GM21576 (cell line): ENCODE results near the gene PSD4.
A peak's percentile ranks its signal among the peaks of the same experiment; 100 is the strongest.

Experiments
- ATAC-seq: cut with Tn5 transposase; IDR thresholded peaks from one replicate; pipeline ENCODE4 v1.9.1; 2021; ENCODE audit warnings: mild to moderate bottlenecking, moderate library complexity; ENCODE audit not compliant: unreplicated experiment

Gene PSD4

DNA sequence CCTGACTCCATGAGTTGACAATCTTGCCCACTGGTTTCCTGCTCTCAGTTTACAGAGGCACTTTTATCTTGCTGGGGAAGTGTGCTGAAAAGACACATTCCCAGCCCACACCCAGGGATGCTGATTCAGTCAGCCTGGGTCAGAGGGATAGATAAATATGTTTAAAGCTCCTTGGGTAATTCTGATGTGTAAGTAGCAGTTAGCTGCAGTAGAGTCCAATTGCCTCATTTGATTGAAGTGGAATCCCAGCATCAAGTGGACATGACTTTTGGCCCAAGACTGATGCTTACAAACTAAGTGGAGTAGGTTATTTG is 29.4 kb downstream of the PSD4 start:
- no peak for ATAC-seq

DNA sequence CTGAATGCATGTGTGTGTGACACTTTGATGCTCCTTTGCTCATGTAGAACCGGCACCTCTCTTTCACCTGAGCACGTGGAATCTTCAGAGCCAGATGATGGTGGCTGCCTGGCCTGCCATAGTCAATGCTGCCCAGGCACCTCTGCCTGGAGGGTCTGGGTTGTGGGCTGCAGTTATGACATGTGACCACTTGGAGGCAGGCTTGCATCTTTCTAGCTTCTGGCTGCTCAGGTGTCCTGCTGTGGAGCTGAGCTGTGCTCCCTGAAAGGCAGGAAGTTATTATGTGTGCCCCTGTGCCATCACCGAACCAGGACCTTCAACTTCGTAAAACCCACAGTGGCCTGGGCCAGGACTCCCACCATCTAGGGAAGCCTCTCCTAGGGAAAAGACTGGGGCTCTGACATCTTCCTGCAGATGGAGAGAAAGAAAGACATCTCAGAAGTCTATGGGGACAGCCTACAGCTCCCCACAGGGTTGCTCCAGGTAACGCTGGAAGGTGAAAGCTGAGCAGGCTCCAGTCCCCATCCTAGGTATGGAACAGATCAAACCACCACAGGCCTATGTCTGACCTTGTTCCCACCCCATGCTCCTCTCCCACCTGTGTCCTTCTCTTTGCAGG is 30.2 kb downstream of the PSD4 start:
- ATAC-seq = peak; percentile 66

DNA sequence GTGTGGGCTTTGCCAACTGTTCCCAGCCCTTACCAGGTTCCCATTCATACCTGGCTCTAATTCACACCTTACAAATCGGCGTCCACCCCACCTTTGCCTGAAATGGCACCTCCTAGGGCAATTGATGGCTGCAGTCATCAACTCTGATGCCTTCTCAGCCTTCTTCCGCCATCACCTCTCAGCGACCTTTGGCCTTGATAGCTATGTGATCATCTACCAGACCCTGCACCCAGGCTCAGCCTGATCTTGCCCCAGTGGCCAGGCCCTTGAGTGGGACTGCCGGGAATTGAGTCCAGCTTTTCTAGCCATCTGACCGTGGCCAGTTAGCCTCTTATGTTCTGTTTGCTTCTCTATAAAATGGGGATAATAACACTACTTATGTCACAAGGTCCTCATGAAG is 32.5 kb downstream of the PSD4 start:
- ATAC-seq = no peak

DNA sequence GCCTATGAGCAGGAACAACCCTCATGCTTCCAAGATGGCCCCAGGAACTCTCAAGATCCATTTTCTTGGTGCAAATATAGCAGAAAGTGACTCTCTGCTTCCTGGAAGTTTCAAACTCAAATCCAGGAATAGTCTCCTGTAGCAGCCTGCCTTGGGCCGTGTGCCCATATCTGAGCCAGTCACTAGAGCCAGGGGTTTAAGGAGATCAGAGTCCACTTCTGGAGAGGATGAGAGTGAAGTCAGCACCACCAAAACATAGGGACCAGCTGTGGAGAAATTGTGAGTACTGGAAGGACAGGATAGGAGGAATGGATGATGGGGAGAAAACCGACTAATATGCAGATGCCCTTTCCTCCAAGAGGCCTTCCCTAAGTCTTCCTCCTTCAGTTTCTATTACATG is 33.2 kb downstream of the PSD4 start:
- no peak for ATAC-seq

DNA sequence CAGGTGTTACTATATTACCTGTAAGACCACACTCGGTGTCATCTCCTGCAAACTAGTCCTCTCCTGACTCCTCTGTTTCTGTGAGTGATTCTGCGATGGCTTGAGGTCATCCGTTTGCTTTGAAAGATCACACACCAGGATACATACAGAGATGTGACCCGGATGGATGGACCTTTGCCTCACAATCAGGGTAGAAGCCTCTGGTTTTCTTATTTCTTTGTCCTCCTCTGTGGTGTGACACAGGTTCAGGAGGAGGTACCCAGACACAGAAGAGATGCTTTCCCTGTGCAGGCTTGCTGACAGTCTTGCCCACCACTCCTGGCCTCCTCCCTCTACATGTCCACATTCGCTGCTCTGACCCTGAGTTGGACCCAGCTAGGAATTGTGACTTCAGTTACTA is 34.6 kb downstream of the PSD4 start:
- ATAC-seq = no peak

DNA sequence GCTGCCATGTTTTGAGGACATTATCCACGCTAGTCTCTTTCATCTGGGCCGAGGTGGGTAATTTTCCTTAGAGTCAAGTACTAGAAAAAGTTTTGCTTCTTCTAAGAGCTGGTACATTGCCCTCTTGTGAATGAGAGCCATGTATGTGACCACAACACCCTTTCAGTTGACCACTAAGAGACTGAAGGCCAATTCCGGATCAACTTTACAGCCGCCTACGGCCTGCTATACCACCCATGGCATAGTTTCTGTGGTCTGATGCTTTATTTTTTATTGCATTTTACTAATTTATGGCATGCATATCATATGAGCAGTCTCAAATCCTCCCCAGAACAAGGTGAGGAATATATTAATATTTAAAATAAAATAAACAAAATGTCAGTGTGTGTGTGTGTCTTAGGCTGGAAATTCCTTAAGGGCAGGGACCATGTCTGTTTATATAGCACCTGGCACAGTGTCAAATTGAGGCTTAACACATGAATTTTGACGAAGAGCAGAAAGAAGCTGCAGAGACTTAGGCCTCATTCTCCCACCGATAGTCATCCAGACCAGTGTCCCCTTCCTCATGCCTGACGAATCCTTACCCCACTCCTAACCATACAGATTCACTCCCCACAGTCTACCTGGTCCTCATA is 35.4 kb downstream of the PSD4 start:
- ATAC-seq = no peak

DNA sequence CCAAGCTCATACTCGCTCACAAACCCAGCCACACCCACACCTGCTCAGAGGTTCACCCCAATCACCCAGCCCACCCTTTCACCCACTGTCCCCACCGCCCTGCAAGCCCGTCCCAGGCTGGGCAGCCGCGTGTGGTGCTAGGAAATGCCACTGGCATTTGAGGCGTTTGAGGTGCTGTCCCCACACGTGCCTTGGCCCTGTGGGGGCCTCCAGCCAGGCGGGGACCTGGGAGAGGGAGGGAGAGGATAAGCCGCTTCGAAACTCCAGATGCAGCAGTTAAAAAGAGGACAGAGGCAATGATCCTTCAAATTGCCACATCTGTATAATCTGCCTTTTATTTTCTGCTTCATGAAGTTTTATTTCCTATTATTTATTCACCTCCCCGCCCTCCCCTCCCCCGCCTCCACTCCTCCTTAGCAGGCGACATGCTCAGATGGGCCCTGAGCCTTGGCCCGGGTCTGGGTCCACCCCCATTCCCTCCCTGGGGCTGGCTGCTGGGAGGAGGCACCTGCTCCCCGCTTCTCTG is 35.9 kb downstream of the PSD4 start:
- ATAC-seq = no peak

DNA sequence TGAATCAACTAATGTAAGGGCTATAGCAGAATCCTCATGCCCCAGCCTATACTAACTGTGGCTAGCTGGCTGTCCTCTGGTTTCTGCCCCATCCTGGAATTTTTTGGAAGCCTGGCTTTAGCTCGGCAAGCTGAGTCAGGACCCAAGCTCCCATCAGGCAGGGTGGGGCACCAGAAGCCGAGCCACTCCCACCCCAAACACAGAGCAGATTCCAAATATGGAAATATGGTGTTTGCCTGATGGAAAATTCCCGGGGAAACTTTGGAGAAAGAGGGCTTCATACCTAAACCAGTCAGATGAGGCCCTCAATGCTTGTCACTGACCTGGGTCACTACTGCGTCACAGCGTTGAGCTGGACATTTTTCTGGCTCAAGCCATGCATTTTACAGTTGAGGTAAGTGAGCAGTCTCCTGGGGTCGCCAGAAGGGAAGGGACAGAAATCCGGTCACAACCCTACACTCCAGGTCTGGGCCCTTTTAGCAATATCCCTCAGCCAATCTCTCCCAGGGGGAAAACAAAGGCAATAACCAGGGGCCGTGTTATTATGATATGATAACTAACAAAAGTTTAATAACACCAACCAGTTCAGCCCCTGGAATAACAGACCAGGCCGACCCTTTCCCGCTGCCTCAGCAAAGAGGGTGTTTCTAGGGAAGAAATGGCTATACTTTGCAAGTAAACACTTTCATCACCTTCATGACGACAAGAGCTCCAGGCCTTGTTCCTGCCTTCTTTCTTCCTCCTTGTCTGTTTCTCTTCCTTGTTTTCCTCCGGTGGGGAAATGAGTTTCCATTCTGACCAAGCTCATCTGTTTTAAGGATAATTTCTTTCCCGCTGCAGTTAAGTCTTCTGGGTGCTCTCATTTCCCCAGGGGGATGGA is 37.7 kb downstream of the PSD4 start:
- no peak for ATAC-seq

DNA sequence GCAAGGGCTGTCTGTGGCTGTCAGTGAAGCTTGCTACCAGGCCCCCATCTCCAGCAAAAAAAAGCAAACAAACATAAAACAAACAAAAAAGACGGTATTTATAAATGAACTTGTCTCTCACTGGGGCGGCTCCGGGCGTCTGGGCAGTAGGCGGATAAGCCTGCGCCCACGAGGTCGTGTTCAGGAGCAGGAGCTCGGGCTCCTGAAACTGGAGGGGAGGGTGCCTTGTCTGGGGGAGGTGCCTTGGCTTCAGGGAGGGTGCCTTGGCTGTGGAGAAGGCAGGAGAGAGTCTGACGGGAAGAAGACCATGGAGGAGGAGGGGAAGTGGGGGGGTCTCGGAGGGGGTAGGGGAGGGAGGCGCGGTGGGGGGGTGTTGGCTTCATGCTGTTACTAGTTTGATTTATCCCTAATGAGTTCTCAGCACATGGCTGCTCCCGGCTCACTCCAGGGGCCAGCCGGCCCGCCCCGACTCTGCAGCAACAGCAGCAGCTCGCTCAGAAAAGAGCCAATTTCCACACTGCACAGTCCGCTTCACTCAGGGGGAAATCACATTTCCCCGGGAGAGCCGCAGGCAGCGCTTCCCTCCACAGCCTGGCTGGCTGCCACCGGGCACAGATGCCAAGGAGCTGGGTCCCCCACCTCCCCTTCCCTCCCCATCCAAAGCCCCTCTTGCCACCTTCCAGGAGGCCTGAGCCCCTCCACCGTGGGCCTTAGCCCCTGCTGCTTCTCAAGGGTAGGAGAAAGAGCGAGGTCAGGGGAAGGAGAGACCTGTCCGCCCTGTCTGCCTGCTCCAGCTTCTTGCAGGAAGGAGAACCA is 38.7 kb downstream of the PSD4 start:
- no peak for ATAC-seq

DNA sequence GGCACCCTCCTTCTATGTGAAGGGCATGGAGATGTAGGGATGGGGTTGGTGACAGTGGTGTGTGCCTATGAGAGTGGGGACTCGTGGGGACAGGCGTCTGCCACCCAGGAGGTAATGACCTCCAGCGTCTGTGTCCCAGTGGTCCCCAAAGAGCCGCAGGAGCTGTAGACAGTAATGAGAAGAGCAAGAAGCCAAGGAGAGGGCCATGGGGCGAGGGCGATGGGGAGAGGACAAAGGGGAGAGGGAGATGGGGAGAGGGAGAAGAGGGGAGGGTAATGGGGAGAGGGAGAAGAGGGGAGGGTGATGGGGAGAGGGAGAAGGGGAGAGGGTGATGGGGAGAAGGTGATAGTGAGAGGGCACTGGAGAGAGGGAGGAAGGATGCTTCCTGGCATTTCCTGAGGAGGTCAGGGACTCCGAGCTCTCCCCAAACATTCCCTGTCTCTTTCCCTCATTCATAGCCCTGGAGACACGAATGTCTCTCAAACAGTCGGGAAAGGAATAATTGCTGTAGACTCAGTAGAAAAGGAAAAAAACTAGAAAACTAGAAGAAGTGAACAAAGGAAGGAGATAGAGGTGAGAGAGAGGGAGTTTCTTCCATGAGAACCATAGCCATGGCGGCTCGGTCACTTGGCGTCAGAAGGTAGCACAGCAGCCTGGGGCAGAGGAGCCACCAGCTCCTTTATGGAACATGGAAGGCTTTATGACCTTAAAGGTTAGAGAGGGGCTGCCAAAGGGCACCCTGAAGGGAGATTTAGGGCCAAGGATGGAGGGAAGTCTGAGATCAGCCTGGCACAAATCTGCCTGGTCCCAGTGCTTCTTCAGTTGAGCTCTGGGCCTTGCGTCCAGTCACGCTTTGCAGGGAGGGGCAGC is 39.5 kb downstream of the PSD4 start:
- no peak for ATAC-seq

DNA sequence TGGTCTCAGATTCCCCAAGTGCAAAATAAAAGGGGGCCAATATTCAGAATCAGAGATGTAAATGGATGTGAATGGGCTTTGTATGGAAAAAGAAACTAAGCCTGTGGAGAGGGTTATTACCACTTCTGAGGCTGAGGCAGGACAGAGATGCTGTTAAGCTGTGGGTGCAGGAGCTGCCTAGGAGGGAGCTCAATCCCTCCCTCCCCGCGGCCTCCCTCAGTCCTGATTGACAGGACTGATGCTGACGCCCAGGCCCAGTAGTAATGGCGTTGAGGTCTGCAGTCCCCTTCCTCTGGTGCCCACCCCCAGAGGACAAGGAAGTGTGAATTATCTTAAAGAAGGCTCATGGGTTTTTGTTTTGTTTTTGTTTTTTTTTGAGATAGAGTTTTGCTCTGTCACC is 40.4 kb downstream of the PSD4 start:
- ATAC-seq = no peak

DNA sequence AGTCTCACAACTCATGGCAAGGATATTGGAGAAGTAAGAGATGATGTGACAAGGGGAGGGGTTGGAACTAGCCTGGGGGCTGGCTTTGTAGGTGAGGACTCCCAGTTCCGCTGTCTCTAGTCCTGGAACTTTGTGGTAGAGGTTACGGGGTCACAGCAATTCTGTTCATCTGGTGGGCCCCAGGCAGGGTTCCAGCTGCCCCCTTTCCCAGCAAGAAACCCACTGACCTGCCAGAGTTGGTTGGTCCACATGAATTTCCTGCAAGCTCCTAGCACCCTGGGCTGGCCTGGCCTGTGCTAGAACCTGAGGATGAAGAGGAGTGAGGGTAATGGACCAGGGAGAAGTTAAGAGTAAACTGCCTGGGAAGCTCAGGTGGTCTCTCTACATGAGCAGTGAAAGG is 41.3 kb downstream of the PSD4 start:
- no peak for ATAC-seq

DNA sequence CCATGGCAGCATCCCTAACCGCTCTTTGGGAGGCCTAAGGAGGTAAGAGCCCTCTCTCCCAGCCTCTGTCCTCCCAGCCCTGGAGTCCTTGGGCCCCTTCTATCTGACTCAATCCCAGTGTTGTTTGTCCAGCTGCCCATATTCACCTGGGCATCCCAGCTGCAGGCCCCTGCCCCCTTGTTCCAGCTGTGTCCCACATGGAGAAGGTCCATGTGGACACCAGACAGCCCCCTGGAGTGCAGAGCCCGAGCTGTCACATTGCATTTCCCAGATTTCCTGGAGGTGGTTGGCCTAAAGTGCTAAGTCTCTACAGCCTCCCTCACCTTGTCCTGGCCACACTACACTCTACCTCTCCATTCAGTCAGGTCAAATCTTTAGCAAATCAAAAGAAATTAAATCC is 42.5 kb downstream of the PSD4 start:
- ATAC-seq = no peak

DNA sequence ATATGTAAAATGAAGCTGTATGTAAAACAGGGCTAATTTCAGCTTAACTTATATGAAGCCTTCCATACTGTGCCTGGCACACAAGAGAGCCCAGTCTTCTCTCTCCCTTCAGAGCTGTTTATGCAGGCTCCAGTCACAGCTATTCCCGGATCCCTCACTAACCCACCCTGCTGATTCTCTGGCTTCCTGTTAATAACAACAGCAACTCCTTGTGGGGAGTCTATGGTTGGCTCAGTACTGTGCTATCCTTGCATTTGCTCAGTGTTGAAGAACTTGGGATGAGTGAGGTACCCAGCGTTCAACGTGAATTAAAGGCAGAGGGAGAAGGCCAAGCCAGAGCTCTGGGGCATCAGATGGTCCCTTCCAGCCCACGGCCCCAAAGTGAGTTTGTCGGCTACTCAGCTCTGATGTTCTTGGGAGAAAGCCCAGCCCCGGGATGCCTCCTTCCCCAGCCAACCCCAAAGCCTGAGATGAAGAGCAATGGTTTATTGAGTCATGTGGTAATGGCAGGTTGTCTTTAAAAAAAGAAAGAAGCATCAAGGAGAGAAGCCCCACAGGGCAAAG is 43.2 kb downstream of the PSD4 start:
- ATAC-seq = no peak

DNA sequence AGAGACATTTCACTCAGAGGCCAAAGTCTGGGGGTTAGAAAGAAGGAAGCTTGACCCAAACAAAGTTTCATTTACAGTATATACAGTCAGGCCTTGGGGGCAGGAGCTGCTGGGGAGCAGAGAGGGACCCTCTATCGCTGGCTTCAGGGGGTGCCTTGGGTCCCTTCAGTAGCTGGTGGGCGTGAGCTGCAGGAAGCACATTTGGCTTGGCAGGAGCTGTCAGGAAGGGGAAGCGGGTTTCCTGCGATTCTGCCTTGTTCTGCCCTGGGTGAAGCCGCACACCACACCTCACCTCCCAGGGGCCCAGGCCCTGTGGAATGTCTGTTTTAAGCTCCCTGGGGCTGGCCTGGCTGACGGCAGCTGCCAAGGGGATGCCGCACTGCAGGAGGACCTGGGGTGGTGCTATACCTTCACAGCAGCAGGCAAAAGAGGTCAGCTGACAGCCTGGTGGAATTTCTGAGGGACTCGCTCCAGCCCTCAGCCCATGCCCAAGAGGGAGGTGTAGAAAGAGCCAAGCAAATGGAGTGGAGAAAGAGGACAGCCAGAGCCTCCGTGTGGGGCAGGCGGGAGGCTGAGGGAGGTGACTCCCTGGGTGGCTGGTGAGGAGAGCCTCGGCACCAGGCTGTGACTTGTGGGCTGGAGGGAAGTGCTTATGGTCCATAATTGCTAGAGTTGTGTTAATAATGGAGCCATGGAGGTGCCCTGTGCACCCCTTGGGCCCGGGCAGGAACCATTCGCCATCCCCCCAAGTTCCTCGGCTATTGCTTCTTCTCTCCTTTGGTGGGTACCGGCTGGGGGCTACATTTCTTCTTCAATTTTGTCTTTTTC is 43.9 kb downstream of the PSD4 start:
- no peak for ATAC-seq

DNA sequence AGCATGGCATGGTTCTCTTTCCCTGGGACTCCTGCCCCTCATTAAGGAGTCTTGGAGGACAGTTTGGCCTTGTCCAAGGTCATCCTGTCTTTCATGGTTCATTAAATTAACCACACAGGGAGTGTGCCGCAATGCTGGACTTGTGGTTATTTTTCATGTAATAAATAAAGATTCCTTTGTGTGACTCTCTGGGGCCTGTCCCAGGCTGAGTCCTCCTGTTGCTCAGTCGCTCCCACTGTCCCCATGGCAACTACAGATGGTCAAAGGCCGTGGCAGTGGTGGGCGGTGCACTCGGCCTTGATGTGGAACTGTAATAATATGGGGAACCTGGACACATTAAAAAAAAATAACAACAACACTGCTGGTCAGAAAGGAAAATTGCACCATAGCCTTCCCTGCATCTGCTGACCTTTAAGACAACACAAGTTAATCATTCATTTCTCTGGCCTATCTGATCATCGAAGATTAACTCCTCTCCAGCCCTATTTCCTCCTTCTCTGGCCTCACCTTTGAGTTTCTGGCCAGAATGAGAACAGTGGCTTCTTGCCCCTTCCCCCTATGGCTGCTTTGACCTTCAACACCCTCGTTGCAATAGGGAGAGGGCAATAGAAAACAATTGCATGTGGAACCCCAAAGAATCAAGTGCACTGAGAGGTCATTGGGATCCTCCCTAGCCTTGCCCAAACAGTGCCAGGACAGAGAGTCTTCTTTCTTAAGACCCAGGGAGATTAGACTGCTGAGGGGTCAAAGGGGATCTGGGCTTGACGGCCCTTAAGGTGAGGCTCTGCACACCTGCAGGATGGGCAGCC is 44.7 kb downstream of the PSD4 start:
- no peak for ATAC-seq

DNA sequence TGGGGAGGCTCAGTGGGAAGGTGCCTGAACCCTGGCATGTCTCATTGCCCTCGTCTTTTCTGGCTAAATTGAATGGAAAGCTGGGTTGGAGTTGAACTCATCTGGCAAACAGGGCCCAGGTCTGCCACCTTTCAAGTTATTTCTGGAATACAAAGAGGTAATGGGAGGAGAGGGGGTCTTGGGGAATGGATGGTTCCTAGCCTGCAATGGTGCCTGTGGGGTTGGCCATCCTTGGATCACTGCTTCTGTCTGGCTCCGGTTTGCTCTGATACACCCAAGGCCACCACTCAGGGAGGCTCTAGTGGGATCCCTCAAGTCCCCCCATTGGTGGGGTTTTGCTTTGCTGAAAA is 45.3 kb downstream of the PSD4 start:
- ATAC-seq = no peak

DNA sequence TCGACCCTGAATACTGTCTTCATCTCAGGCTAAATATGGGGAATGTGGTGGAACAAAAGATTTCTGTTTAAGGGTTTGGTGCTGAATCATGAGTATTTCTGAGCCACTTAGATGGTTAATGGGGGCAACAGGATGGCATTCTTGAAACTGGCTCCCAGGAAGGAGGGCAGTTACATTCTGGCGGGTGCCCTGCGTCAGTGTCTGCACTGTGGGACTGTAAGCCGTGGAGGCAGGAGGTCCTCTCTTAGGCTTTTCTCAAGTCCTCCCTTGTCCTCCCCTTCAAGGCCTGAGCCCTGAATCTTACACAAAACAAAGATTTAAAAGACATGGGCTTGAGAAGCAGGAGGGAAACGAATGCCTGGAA is 45.7 kb downstream of the PSD4 start:
- ATAC-seq = no peak
